DMS114 treated with DMSO at 0.1 percent for 48 hours (cell line): ENCODE data around the gene ADARB1.

Experiments used
- DNase-seq: peaks from one replicate; lab custom pipeline; 2025; ENCODE audit not compliant: unreplicated experiment; lab: John Stamatoyannopoulos, UW

The ADARB1 gene

GRCh38 chr21:45112371-45112770, 38.0 kb downstream of the ADARB1 start:
- DNase-seq = no peak

- no peak for DNase-seq
Measured at GRCh38 chr21:45113543-45113942, 39.2 kb downstream of the ADARB1 start.

DNA sequence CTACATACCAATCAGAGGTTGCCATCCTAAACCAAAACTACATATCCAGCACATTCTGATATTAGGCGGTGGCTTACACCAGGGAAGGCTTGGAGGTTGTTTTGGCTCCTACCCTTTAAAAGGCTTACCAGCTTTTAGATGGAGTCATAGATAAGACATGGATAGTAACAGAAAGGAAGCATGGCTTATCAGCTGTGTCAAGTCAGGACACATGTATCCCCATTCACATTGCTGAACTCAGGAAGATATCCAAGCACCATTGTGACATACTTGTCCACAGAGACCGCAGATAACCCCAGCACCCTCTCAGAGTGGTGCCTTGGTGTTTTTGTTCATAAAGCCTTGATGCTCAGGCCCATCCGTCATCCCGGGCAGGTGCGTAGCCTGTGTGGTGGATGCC, 39.7 kb downstream of the ADARB1 start:
- DNase-seq = no peak

- no peak for DNase-seq
Measured at GRCh38 chr21:45114475-45114874, 40.1 kb downstream of the ADARB1 start.

GRCh38 chr21:45115141-45115540, 40.8 kb downstream of the ADARB1 start:
- no peak for DNase-seq

GRCh38 chr21:45116066-45116465, 41.7 kb downstream of the ADARB1 start:
- DNase-seq = no peak

- no peak for DNase-seq
Measured at GRCh38 chr21:45117314-45117713, 42.9 kb downstream of the ADARB1 start.

DNA sequence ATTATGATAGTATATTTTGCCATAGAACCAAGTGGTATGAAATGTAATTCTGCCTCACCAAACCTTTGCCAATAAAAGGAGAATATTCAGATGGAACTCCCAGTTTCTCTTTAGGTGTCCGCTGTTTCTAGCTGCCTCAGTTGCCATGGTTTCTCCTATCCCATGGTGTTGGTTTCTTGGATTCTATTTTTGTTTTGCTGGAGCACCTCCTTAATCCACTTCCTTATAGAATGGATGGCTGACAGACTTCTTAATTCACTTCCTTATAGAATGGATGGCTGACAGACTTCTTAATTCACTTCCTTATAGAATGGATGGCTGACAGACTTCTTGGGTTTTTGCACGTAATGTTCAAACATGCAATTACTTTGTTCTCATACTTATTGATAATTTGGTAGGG, 43.7 kb downstream of the ADARB1 start:
- no peak for DNase-seq

DNA sequence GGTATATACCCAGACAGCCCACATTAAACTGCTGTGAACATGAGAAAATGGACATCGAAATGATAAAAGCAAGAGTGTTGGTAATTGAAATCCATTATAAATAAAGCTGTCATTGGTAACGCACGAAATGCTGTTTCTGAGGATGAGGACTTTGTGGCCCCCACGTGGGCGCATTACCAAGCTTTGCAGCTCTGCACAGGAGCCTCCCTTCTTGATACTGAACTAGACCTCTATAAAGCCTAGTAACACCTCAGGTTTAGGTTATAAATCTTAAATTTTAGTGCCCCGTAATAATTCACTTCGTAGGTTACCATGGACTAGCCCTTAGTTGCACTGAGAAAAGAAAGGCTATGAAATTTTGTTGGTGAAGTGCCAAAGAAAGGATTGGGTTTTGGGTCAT, 45.4 kb downstream of the ADARB1 start:
- DNase-seq = no peak

DNA sequence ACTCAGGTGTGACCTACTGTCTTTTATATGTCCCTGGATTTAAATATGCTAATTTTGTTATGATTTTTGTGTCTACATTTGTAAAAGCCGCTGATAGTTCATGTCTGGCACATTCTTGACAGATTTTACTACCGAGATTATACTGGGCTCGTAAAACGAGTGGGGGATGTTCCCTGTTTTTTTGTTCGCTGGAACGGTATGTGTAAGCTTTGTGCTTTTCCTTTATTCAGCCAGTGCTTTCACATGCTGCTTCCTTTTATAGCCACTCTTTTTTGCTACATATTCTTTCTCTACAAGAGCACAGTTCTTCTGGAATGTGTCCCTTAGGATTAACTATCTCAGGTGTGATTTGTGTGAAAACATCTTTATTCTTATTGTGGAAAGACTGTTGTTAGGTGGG, 46.6 kb downstream of the ADARB1 start:
- DNase-seq = no peak

- DNase-seq = no peak
Measured at GRCh38 chr21:45122030-45122429, 47.6 kb downstream of the ADARB1 start.

GRCh38 chr21:45122432-45123132, 48.2 kb downstream of the ADARB1 start:
- no peak for DNase-seq

DNA sequence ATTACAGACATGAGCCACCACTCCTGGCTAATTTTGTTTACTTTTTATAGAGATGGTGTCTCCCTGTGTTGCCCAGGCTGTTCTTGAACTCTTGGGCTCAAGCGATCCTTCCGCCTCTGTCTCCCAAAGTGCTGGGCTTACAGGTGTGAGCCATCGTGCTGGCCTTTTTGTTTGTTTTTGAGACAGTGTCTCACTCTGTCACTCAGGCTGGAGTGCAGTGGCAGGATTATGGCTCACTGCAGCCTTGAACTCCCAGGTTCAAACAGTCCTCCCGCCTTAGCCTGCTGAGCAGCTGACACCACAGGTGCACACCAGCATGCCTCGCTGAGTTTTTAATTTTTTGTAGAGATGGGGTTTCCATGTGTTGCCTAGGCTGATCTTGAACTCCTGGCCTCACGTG, 49.1 kb downstream of the ADARB1 start:
- DNase-seq = no peak

DNA sequence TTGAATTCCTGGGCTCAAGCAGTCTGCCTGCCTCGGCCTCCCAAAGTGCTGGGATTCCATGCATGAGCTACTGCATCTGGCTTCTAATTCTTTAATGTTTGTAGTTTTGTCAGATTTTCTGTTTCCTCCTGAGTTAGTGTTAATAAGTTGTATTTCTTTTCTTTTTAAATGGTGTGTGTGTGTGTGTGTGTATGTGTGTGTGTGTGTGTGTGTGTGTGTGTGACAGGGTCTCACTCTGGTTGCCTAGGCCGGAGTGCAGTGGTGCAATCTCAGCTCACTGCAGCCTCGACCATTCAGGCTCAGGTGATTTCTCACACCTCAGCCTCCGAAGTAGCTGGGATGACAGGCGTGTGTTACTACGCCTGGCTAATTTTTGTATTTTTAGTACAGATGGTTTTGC, 50.2 kb downstream of the ADARB1 start:
- no peak for DNase-seq

DNA sequence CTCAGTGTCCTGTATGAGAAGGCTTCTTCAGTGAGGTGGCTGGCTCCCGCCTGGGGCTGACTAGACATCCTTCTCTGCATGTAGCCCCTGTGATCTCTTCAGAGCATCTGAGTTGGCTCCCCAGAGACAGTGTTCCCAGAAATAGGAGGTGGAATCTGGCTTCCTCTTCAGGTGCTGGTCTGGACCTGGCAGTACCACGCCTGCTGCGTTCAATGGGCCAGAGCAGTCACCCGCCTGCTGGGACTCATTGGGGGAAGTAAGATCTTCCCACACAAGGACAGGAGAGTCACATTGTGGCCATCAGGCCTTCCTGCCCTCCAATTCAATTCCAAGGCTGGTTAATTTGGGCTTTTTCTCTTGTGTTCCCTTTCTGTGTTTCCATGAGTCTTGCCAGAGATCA, 51.0 kb downstream of the ADARB1 start:
- DNase-seq = no peak

DNA sequence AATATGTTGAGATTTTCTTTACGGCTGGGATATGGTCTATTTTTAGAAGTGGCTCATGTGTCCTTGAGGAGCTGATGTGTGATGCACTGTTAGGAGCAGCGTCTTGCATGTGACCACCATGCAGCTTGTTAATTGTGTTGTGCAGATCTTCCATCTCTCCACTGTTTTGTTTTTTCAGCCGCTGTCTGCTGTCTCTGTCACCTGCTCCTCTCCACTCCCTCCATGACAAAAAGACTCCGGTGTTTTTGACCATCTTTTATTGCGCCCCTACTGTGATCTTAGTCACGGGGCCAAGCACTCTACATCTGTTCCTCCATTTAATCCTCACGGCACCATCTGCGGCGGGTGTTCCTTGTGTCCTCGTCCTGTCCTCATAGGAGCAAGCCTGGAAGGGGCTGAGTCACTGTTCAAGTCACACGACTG, 51.8 kb downstream of the ADARB1 start:
- no peak for DNase-seq

- DNase-seq = no peak
Measured at GRCh38 chr21:45126983-45127382, 52.6 kb downstream of the ADARB1 start.

GRCh38 chr21:45127937-45128336, 53.6 kb downstream of the ADARB1 start:
- DNase-seq = no peak

- peak; percentile 9 for DNase-seq
Measured at GRCh38 chr21:45128613-45129188, 54.3 kb downstream of the ADARB1 start.

- DNase-seq = no peak
Measured at GRCh38 chr21:45129189-45129923, 55.0 kb downstream of the ADARB1 start.

DNA sequence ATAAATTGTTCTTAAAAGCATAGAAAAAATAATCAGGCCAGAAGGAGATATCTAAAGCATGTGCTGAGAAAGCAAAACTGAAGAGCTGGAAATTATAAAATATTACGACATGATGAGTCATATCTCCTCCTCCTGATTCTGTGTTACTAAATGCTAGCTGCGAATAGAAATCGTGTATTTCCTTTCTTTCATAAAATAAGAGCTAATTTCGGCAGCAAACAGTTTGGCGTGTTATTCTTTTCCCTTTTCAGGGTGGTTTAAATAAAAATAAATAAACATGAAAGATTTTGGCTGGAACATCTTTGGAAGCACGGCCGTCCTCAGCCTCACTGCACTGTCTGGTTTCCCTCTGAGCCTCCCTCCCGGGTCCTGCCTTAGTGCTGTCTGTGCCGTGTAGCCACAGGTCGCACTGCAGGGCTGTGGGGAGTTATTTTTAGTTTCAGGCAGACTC, 56.0 kb downstream of the ADARB1 start:
- DNase-seq = no peak

DNA sequence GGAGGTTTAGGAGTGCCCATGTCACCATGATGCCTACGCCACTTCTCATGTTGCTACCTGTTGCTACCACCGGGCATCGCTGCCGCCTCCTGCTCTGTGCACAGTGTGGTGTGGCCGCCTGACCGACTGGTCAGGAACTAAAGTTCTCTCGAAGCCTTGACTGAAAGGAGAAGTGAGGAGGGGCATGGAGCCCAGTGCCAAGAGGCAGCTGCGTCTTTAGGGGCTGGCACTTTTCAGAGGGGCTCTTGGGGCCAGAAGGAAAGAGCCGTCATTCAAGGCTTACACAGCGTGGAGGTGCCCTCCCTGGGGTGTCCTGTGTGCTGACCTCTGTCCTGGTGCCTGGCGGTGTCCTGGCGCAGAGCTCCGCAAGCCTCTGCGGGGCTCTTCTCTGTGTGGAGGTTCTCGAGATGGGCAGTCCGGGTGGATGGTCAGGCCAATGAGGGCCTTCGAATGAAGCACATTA, 57.2 kb downstream of the ADARB1 start:
- DNase-seq = no peak
